Parathyroid adenoma (tissue), 2 donors: ENCODE results near the gene ITPR2.

Experiments used
- H2AFZ ChIP-seq: fragments of 300-600 bp; sonication (generic); one replicate; pipeline ENCODE4 v1.7.0; 2017; ENCODE audit warnings: antibody characterized with exemption, mild to moderate bottlenecking
- H3K27ac ChIP-seq: fragments of 300-600 bp; sonication (generic); one replicate; pipeline ENCODE4 v1.7.0; 2017
- H3K27me3 ChIP-seq: fragments of 300-600 bp; sonication (generic); one replicate; pipeline ENCODE4 v1.7.0; 2017; ENCODE audit warnings: low read length; ENCODE audit not compliant: control insufficient read depth, insufficient read depth
- H3K36me3 ChIP-seq: fragments of 300-600 bp; sonication (generic); one replicate; pipeline ENCODE4 v1.7.0; 2017; ENCODE audit warnings: low read length; ENCODE audit not compliant: control insufficient read depth, insufficient read depth
- H3K4me1 ChIP-seq: fragments of 300-600 bp; sonication (generic); one replicate; pipeline ENCODE4 v1.7.0; 2017; ENCODE audit warnings: control low read depth
- H3K4me2 ChIP-seq: fragments of 300-600 bp; sonication (generic); one replicate; pipeline ENCODE4 v1.7.0; 2017; ENCODE audit warnings: low read length
- H3K4me3 ChIP-seq: fragments of 300-600 bp; sonication (generic); one replicate; pipeline ENCODE4 v1.7.0; 2017; ENCODE audit warnings: low read depth, low read length
- H3K79me2 ChIP-seq: fragments of 300-600 bp; sonication (generic); one replicate; pipeline ENCODE4 v1.7.0; 2017; ENCODE audit warnings: control low read depth
- H3K9ac ChIP-seq: fragments of 300-600 bp; sonication (generic); one replicate; pipeline ENCODE4 v1.7.0; 2017; ENCODE audit warnings: mild to moderate bottlenecking
- H3K9me3 ChIP-seq: fragments of 300-600 bp; sonication (generic); one replicate; pipeline ENCODE4 v1.7.0; 2017; ENCODE audit warnings: low read length; ENCODE audit not compliant: control insufficient read depth
- TF ChIP-seq, protein P1 (sequence below): fragments of 300-600 bp; sonication (generic); IDR thresholded peaks from one replicate; pipeline ENCODE4 v1.7.0; 2017; ENCODE audit warnings: antibody characterized with exemption, mild to moderate bottlenecking
- donor health status: primary hyperparathyroidism.

The ITPR2 gene

DNA sequence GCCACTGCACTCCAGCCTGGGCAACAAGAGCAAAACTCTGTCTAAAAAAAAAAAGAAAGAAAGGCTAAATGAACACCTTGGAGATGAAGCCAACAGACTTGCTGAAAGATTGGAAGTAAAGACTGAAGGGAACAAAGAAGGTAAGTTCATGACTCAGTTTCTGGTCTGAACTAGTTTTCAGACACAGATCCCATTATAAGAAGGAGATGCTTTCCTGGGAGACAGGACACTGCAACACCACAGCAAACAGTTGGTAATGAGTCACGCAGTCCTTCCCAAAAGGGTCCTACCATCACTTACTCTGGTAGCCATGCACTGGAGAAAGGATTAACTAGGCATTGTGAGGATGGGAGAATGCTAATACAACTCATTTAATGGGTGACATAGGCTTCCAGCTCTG lies 540.4 kb downstream of the ITPR2 start:
- Histone ChIP-seq H3K9me3 (no peaks in the 10 kb centered on the region), H3K4me1 (no peaks in the 10 kb centered on the region), H3K27me3 (no peaks in the 10 kb centered on the region), H3K4me3 (no peak overlapping the region), H3K4me2 (no peak overlapping the region), H3K27ac (no peak overlapping the region), H3K9ac (no peak overlapping the region), H3K79me2 (no peaks in the 10 kb centered on the region), H3K36me3 (no peaks in the 10 kb centered on the region), H2AFZ (no peak overlapping the region)
- TF ChIP-seq, protein P1, sequence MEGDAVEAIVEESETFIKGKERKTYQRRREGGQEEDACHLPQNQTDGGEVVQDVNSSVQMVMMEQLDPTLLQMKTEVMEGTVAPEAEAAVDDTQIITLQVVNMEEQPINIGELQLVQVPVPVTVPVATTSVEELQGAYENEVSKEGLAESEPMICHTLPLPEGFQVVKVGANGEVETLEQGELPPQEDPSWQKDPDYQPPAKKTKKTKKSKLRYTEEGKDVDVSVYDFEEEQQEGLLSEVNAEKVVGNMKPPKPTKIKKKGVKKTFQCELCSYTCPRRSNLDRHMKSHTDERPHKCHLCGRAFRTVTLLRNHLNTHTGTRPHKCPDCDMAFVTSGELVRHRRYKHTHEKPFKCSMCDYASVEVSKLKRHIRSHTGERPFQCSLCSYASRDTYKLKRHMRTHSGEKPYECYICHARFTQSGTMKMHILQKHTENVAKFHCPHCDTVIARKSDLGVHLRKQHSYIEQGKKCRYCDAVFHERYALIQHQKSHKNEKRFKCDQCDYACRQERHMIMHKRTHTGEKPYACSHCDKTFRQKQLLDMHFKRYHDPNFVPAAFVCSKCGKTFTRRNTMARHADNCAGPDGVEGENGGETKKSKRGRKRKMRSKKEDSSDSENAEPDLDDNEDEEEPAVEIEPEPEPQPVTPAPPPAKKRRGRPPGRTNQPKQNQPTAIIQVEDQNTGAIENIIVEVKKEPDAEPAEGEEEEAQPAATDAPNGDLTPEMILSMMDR = no peak

DNA sequence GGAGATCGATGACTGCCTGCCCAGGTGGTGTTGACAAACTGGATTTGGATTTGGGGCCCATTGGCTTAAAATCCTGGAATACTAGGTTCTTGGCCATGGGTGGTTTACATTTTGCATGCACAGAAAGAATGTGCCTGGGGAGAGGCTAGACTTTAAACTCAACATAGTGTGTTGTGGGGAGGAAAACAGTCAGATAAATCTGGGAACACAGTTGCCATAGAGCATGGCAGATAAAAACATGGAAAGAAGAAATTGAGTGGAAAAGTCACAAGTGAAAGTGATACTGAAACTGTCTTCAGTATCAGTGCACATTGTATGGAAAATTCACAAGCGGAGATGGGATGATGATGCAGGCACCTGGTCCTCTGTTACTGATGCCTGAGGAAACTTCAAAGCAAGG lies 542.4 kb downstream of the ITPR2 start:
- Histone ChIP-seq H2AFZ (no peak overlapping the region), H3K9ac (no peak overlapping the region), H3K4me1 (no peaks in the 10 kb centered on the region), H3K36me3 (no peaks in the 10 kb centered on the region), H3K9me3 (no peaks in the 10 kb centered on the region), H3K79me2 (no peaks in the 10 kb centered on the region), H3K4me2 (no peak overlapping the region), H3K4me3 (no peak overlapping the region), H3K27me3 (no peaks in the 10 kb centered on the region), H3K27ac (no peak overlapping the region)
- TF ChIP-seq, protein P1 = no peak

DNA sequence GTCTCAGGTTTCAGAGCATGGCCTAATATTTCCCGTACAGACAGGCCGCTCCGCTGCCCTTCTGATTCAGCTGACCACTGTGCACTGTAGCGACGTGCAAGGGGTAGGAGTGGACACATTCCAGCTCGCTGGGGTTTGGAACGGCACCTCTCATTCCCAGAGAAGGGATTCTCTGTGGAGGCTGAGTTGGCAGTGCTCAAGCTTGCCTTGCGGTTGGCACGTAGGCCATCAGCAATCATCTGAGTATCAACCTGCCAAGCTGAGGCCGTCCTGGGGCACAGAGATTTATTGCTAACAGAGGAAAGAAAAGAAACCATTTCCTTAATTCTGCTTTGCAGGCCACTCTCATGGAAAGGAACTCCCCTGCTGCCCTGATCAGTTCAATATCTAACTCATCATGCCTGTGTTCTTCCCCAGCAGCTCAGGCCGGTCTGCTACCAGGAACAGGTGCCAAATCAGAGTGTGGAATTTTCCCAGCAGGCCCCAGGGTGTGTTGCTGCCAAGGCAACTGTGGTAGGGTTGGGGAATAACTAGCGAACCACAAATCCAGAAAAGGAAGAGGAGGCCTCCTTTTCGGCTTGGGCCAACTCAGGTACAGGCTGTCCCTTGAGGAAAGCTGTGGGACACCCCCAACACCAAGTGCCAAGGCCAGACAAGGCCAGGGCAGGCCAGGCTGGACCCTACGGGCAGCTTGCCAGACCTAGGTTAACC lies 545.2 kb downstream of the ITPR2 start:
- no peak overlapping the region for H3K27ac ChIP-seq
- TF ChIP-seq, protein P1 = no peak
- no peaks in the 10 kb centered on the region for H3K27me3 ChIP-seq
- H2AFZ ChIP-seq = no peak overlapping the region
- H3K79me2 ChIP-seq = no peaks in the 10 kb centered on the region
- H3K9me3 ChIP-seq = no peaks in the 10 kb centered on the region
- no peaks in the 10 kb centered on the region for H3K36me3 ChIP-seq
- H3K9ac ChIP-seq = no peak overlapping the region
- H3K4me3 ChIP-seq = no peak overlapping the region
- H3K4me1 ChIP-seq = no peaks in the 10 kb centered on the region
- no peak overlapping the region for H3K4me2 ChIP-seq
